Ishikawa (cell line): ENCODE measurements around the gene DPYD.

Source experiments
- CEBPB ChIP-seq: IDR thresholded peaks from 2 replicates; pipeline ENCODE4 v1.6.1; 2012
- CREB1 ChIP-seq: IDR thresholded peaks from 2 replicates; pipeline ENCODE4 v1.6.1; 2012; ENCODE audit warnings: low read depth
- EGR1 ChIP-seq: IDR thresholded peaks from 2 replicates; pipeline ENCODE4 v1.6.1; 2012
- EP300 ChIP-seq: IDR thresholded peaks from 2 replicates; pipeline ENCODE4 v1.6.1; 2012; ENCODE audit warnings: borderline replicate concordance
- FOXM1 ChIP-seq: IDR thresholded peaks from 2 replicates; pipeline ENCODE4 v1.6.1; 2012; ENCODE audit warnings: low read depth, borderline replicate concordance
- MAX ChIP-seq: IDR thresholded peaks from 2 replicates; pipeline ENCODE4 v1.6.1; 2012
- NFIC ChIP-seq: IDR thresholded peaks from 2 replicates; pipeline ENCODE4 v1.6.1; 2012
- RAD21 ChIP-seq: IDR thresholded peaks from 2 replicates; pipeline ENCODE4 v1.6.1; 2012; ENCODE audit warnings: low read depth
- REST ChIP-seq: IDR thresholded peaks from 2 replicates; pipeline ENCODE4 v1.6.1; 2012; ENCODE audit warnings: low read depth, mild to moderate bottlenecking
- TAF1 ChIP-seq: IDR thresholded peaks from 2 replicates; pipeline ENCODE4 v1.6.1; 2012; ENCODE audit warnings: low read depth, mild to moderate bottlenecking
- TCF12 ChIP-seq: IDR thresholded peaks from 2 replicates; pipeline ENCODE4 v1.6.1; 2012; ENCODE audit warnings: low read depth
- TEAD4 ChIP-seq: IDR thresholded peaks from 2 replicates; pipeline ENCODE4 v1.6.1; 2012
- YY1 ChIP-seq: IDR thresholded peaks from 2 replicates; pipeline ENCODE4 v1.6.1; 2012; ENCODE audit warnings: low read depth
- ZBTB7A ChIP-seq: IDR thresholded peaks from 2 replicates; pipeline ENCODE4 v1.6.1; 2012; ENCODE audit warnings: low read depth
- TF ChIP-seq, protein P1 (sequence below): IDR thresholded peaks from 2 replicates; pipeline ENCODE4 v1.6.1; 2012

The DPYD gene

GRCh38 chr1:97069312-97069711 is 851.5 kb downstream of the DPYD start:
- TF ChIP-seq MAX (no peak), EP300 (no peak), CEBPB (no peak), TEAD4 (no peak), YY1 (no peak), FOXM1 (no peak), TCF12 (no peak), CREB1 (no peak), ZBTB7A (no peak), TAF1 (no peak), EGR1 (no peak), REST (no peak), RAD21 (no peak), NFIC (no peak)
- TF ChIP-seq, protein P1, sequence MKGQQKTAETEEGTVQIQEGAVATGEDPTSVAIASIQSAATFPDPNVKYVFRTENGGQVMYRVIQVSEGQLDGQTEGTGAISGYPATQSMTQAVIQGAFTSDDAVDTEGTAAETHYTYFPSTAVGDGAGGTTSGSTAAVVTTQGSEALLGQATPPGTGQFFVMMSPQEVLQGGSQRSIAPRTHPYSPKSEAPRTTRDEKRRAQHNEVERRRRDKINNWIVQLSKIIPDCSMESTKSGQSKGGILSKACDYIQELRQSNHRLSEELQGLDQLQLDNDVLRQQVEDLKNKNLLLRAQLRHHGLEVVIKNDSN, result no peak

- TF ChIP-seq ZBTB7A (no peak), YY1 (no peak), EP300 (no peak), RAD21 (no peak), EGR1 (no peak), CREB1 (no peak), FOXM1 (no peak), TAF1 (no peak), TCF12 (no peak), NFIC (no peak), CEBPB (no peak), TEAD4 (no peak), REST (no peak), MAX (no peak)
- TF ChIP-seq, protein P1, result no peak
Observed at GRCh38 chr1:97066860-97067259, 854.0 kb downstream of the DPYD start.

DNA sequence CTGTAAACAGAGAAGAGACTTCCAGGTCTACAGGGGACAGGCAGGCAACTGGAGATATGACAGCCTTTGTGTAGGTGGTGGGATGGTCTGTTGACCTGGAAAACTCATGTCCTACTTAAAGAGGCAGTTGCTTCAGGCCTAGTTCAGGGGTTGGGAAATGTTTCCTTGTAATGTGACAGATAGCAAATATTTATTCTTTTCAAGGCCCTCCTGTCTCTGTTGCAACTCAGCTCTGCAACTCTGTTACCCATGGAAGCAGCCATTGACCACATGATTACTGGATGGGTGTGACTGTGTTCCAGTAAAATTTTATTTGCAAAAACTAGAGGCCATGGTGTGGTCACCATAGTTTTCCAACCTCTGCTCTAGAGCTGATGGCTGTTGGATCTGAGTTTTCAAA is 857.3 kb downstream of the DPYD start:
- no peak for TF ChIP-seq FOXM1
- no peak for TF ChIP-seq CEBPB
- TF ChIP-seq, protein P1, result no peak
- TF ChIP-seq EP300, result no peak
- no peak for TF ChIP-seq MAX
- no peak for TF ChIP-seq REST
- no peak for TF ChIP-seq NFIC
- TF ChIP-seq TAF1, result no peak
- no peak for TF ChIP-seq TCF12

- TF ChIP-seq EGR1, result no peak
- TF ChIP-seq CREB1, result no peak
- no peak for TF ChIP-seq NFIC
- TF ChIP-seq CEBPB, result no peak
- no peak for TF ChIP-seq TCF12
- TF ChIP-seq TAF1, result no peak
- TF ChIP-seq, protein P1, result no peak
- TF ChIP-seq MAX, result no peak
- TF ChIP-seq RAD21, result no peak
- TF ChIP-seq EP300, result no peak
Observed at GRCh38 chr1:97061604-97062003, 859.2 kb downstream of the DPYD start.
